Adrenal gland (tissue), 12 donors: ENCODE measurements around the gene AEBP1. TPM values are rescaled to one million over a fixed set of nuclear protein-coding genes. Genes with fewer than 3 reads are reported as not detected.

ENCODE experiments used
- DNase-seq, 7 donors: peaks; one replicate each; pipeline ENCODE4 v3.0.0-alpha.2; 2019 to 2020
- H3K27ac ChIP-seq, 5 donors: fragments of 200-600 bp; sonication (generic) in 4 of 5; 1 replicate in 3 of 5; 2 replicates in 2 of 5; pipeline versions ENCODE4 v1.5.1 to v1.8.0; 2016 to 2020; ENCODE audit warnings: mild to moderate bottlenecking in 1 of 5
- H3K27me3 ChIP-seq: fragments of 200-600 bp; 2 replicates; pipeline ENCODE4 v1.8.0; 2021
- H3K36me3 ChIP-seq, 2 donors: fragments of 200-600 bp; replicated peaks in 1 of 2; 1 replicate in 1 of 2; 2 replicates in 1 of 2; pipeline versions ENCODE4 v1.5.1 to v1.8.0; 2018 to 2022
- H3K4me1 ChIP-seq, 2 donors: fragments of 200-600 bp; replicated peaks in 1 of 2; 1 replicate in 1 of 2; 2 replicates in 1 of 2; pipeline versions ENCODE4 v1.5.1 to v1.8.0; 2018 to 2021
- H3K4me3 ChIP-seq, 4 donors: fragments of 200-600 bp; sonication (generic) in 3 of 4; one replicate each; pipeline ENCODE4 v1.5.1; 2016 to 2018
- H3K9me3 ChIP-seq, 3 donors: fragments of 200-600 bp; sonication (generic) in 1 of 3; replicated peaks in 1 of 3; 1 replicate in 2 of 3; 2 replicates in 1 of 3; pipeline versions ENCODE4 v1.5.1 to v1.8.0; 2016 to 2021
- POLR2A ChIP-seq, 2 donors: fragments of 450-650 bp; IDR thresholded peaks; one replicate each; pipeline ENCODE4 v1.6.1; 2017; ENCODE audit warnings: antibody characterized with exemption in 2 of 2, mild to moderate bottlenecking in 2 of 2, moderate library complexity in 1 of 2
- whole genome bisulfite sequencing, 4 donors: extraction: QIAGEN DNeasy Blood & Tissue Kit in 2 of 4; methylation state at CpG; one replicate each; pipeline versions ENCODE4 v1.1.5 to v1.1.7; 2013 to 2017; 5-methylcytosine and 5-hydroxymethylcytosine counted together
- intact Hi-C, 2 donors: fragments of 100-400 bp; cut with DNase I; formaldehyde crosslinking; loops; one replicate each; pipeline versions ENCODE4 v1.14.1 to v1.15.0; 2022 to 2023
- polyA plus RNA-seq, 3 donors: library from polyadenylated mRNA; stranded (reverse); fragments of 200-250 nt in 2 of 3; fragments of 350-450 nt in 1 of 3; fragmentation: Illumina TruSeq in 1 of 3; extraction: RNeasy Lipid Tissue Mini Kit (QIAGEN cat#74804) in 1 of 3; gene quantifications; one replicate each; pipeline ENCODE4 v1.2.3, GENCODE V29; 2013 to 2014
- total RNA-seq, 9 donors: library from RNA; depleted of rRNA in 4 of 9; stranded (reverse); fragments of >200 nt in 4 of 9; fragments of 120-200 nt in 1 of 9; fragmentation: NEBNext Ultra II Directional in 1 of 9; extraction: Animal tissue kit (Norgen Biotek cat#: 25700) in 1 of 9; gene quantifications; one replicate each; pipeline versions ENCODE4 v1.1.0 to v1.2.4, GENCODE V29; 2013 to 2023
- TF ChIP-seq, protein P1 (sequence below), 6 experiments: fragments of 450-650 bp in 4 of 6; fragments of 200-600 bp in 2 of 6; sonication (generic) in 1 of 6; IDR thresholded peaks; 1 replicate in 5 of 6; 2 replicates in 1 of 6; pipeline versions ENCODE4 v1.5.1 to v1.8.0; 2016 to 2021; ENCODE audit warnings: antibody characterized with exemption in 6 of 6, mild to moderate bottlenecking in 2 of 6, moderate library complexity in 1 of 6
- donor health status: healthy with polysubstance abuse.
- donor health status: Bipolar disorder and iron deficiency.
- donor health status: DM: yes; HTN: yes; CAD: no.
- donor health status: DM: no; HTN: no; CAD: no.
- donor health status: DM: no; HTN: no; CAD: no.
- donor health status: DM: yes; HTN: yes; CAD: no.

Gene AEBP1
- total and polyA plus RNA-seq, 12 donors = 5.4 to 292 (median 127) TPM

- peak in 3 of 7 donors; percentile 16 to 58 (median 27) for DNase-seq
- peaks cover 25 to 36% of the 10 kb centered on the region in 2 donors for H3K4me1 ChIP-seq
- H3K36me3 ChIP-seq = no peaks in the 10 kb centered on the region
- H3K27me3 ChIP-seq = no peaks in the 10 kb centered on the region
- H3K4me3 ChIP-seq = no peak overlapping the region
- no peak overlapping the region for H3K27ac ChIP-seq
- WGBS, 4 donors = 76 to 90% (median 78%) methylated on average over 10 to 11 of the region's 11 CpGs
- TF ChIP-seq POLR2A (IDR thresholded peaks at IDR 0.05) = no peak
- TF ChIP-seq, protein P1, sequence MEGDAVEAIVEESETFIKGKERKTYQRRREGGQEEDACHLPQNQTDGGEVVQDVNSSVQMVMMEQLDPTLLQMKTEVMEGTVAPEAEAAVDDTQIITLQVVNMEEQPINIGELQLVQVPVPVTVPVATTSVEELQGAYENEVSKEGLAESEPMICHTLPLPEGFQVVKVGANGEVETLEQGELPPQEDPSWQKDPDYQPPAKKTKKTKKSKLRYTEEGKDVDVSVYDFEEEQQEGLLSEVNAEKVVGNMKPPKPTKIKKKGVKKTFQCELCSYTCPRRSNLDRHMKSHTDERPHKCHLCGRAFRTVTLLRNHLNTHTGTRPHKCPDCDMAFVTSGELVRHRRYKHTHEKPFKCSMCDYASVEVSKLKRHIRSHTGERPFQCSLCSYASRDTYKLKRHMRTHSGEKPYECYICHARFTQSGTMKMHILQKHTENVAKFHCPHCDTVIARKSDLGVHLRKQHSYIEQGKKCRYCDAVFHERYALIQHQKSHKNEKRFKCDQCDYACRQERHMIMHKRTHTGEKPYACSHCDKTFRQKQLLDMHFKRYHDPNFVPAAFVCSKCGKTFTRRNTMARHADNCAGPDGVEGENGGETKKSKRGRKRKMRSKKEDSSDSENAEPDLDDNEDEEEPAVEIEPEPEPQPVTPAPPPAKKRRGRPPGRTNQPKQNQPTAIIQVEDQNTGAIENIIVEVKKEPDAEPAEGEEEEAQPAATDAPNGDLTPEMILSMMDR (IDR thresholded peaks at IDR 0.05) = no peak
- intact Hi-C loops = loop anchor here in 1 of 2 donors (10.0 kb wide), 1 partner anchor 497 kb away; no protein-coding TSS in a partner anchor
- H3K9me3 ChIP-seq = no peaks in the 10 kb centered on the region
Measured at GRCh38 chr7:44067064-44067951, 36.8 kb upstream of the AEBP1 start.

DNA sequence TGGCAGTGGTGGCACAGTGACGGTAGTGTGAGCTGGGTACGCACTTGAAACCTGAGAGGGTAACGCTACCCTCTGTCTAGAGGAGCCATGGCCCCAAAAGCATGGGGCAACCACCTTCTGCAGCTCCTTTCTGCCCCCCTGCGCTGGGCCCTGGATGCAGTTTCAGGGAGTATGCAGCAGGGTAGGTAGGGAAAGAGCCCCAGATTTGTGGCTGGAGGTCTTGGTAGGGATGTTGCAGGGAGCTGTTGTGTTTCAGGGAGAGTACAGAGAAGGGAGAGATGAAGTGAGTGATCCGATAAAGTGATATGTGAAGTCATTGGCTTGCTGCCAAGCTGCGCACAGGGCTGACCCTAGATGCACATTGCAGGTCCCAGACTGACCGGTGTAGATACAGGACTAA lies 36.1 kb upstream of the AEBP1 start:
- Histone ChIP-seq H3K36me3 (peaks cover 0 to 4% of the 10 kb centered on the region in 2 donors), H3K27ac (no peak overlapping the region), H3K4me1 (peaks cover 22 to 36% of the 10 kb centered on the region in 2 donors), H3K4me3 (no peak overlapping the region), H3K27me3 (no peaks in the 10 kb centered on the region), H3K9me3 (no peaks in the 10 kb centered on the region)
- intact Hi-C loops = loop anchor here in 1 of 2 donors (10.0 kb wide), 1 partner anchor 497 kb away; no protein-coding TSS in a partner anchor
- TF ChIP-seq, protein P1 (IDR thresholded peaks at IDR 0.05) = no peak
- peak in 1 of 2 donors; percentile 1 for TF ChIP-seq POLR2A (IDR thresholded peaks at IDR 0.05)
- 50 to 60% (median 56%) methylated on average over 7 of the region's 7 CpGs for WGBS, 4 donors
- peak in 2 of 7 donors; percentile 37 to 48 for DNase-seq

DNA sequence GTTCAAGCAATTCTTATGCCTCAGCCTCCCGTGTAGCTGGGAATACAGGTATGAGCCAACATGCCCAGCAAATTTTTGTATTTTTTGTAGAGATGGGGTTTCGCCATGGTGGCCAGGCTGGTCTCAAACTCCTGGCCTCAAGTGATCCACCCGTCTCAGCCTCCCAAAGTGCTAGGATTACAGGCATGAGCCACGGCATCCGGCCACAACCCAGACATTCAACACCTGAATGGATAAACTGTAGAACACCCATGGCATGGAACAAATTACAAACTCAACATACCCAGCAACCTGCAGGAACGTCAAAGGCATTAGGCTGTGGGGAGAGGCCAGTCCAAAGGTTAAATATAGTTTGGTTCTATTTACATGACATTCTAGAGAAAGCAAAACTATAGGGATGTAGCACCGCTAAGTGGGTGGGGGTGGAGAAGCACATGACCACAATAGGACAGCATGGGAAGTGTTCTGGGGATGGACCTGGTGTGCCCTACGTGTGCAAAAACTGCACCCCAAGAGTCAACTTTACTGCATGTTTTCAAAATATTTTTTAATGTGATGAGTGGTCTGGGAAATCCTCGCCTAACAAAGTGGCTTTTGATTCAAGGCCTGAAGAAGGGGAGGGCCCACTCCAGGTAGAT lies 32.3 kb upstream of the AEBP1 start:
- TF ChIP-seq, protein P1 (IDR thresholded peaks at IDR 0.05) = no peak
- TF ChIP-seq POLR2A (IDR thresholded peaks at IDR 0.05) = no peak
- DNase-seq = peak in 1 of 7 donors; percentile 11
- intact Hi-C loops = loop anchor here in 1 of 2 donors (10.0 kb wide), 1 partner anchor 123 kb away; no protein-coding TSS in a partner anchor
- 54 to 69% (median 65%) methylated on average over 6 to 9 of the region's 9 CpGs for WGBS, 4 donors
- H3K27ac ChIP-seq = no peak overlapping the region
- H3K4me1 ChIP-seq = peaks cover 5 to 15% of the 10 kb centered on the region in 2 donors
- no peaks in the 10 kb centered on the region for H3K27me3 ChIP-seq
- peaks cover 0 to 41% of the 10 kb centered on the region in 2 donors for H3K36me3 ChIP-seq
- no peak overlapping the region for H3K4me3 ChIP-seq
- H3K9me3 ChIP-seq = no peaks in the 10 kb centered on the region
